Measurements from ENCODE around the gene DHRS1. TPM values are rescaled to one million over a fixed set of nuclear protein-coding genes. Genes with fewer than 3 reads are reported as not detected.

DHRS1 gene
- total RNA-seq, 1 donor from 2014 or later = 26.5 TPM

GRCh38 chr14:24309538-24310264, 10.1 kb upstream of the DHRS1 start, which contains the start of gene LTB4R2:
Gene LTB4R2 (plus strand): TSS chr14:24310140. CDS start chr14:24310665, 525 bp downstream.
- H2AFZ ChIP-seq (ENCODE audit: low read depth, low read length) = peak within 1 kb of the TSS; percentile 44
- H3K27ac ChIP-seq (ENCODE audit: low read depth, low read length) = no peak within 1 kb of the TSS
- Mint-ChIP-seq H3K4me1 (ENCODE audit: low read depth, unreplicated experiment) (peaks cover 8% of the 10 kb centered on the region), H3K4me3 (ENCODE audit: unreplicated experiment) (no peak within 1 kb of the TSS), H3K27ac (ENCODE audit: unreplicated experiment) (peak within 1 kb of the TSS; percentile 66), H3K27me3 (ENCODE audit: low read depth, unreplicated experiment) (peaks cover 6% of the 10 kb centered on the region), H3K36me3 (ENCODE audit: low read depth, unreplicated experiment) (peaks cover 29% of the 10 kb centered on the region), H3K9me3 (ENCODE audit: unreplicated experiment) (peaks cover 2% of the 10 kb centered on the region)
- H4K20me1 ChIP-seq (ENCODE audit: insufficient read depth, low read length) = peaks cover 48% of the 10 kb centered on the region
- FAIRE-seq = no peak
- H3K27me3 ChIP-seq (ENCODE audit: insufficient read depth, low read length) = peaks cover 2% of the 10 kb centered on the region
- no peaks in the 10 kb centered on the region for H3K9me3 ChIP-seq (ENCODE audit: insufficient read depth, low read depth, low read length)
- no peak within 1 kb of the TSS for H3K4me3 ChIP-seq (ENCODE audit: insufficient read depth, low read depth, low read length)
- H3K9ac ChIP-seq (ENCODE audit: low read length) = no peak within 1 kb of the TSS
- peaks cover 18% of the 10 kb centered on the region for H3K36me3 ChIP-seq (ENCODE audit: insufficient read depth, low read length)
- H3K4me1 ChIP-seq (ENCODE audit: insufficient read depth, low read length) = peaks cover 16% of the 10 kb centered on the region
- H3K4me2 ChIP-seq (ENCODE audit: low read length) = peak within 1 kb of the TSS; percentile 78
- no peak for TF ChIP-seq EZH2 (IDR thresholded peaks at IDR 0.05; ENCODE audit: insufficient read depth, low read length)
- DNase-seq (ENCODE audit: low read depth) = no peak
- no peaks in the 10 kb centered on the region for H3K79me2 ChIP-seq (ENCODE audit: insufficient read depth, low read length)

GRCh38 chr14:24308342-24309124, 9.0 kb upstream of the DHRS1 start:
- FAIRE-seq = no peak
- H3K27ac ChIP-seq (ENCODE audit: low read depth, low read length) = no peak overlapping the region
- H3K4me1 ChIP-seq (ENCODE audit: insufficient read depth, low read length) = peaks cover 16% of the 10 kb centered on the region
- Mint-ChIP-seq H3K4me3 (ENCODE audit: unreplicated experiment) (no peak overlapping the region), H3K27ac (ENCODE audit: unreplicated experiment) (no peak overlapping the region), H3K27me3 (ENCODE audit: low read depth, unreplicated experiment) (no peaks in the 10 kb centered on the region), H3K4me1 (ENCODE audit: low read depth, unreplicated experiment) (peaks cover 8% of the 10 kb centered on the region), H3K9me3 (ENCODE audit: unreplicated experiment) (no peaks in the 10 kb centered on the region), H3K36me3 (ENCODE audit: low read depth, unreplicated experiment) (peaks cover 38% of the 10 kb centered on the region)
- no peak overlapping the region for H3K4me3 ChIP-seq (ENCODE audit: insufficient read depth, low read depth, low read length)
- no peaks in the 10 kb centered on the region for H3K27me3 ChIP-seq (ENCODE audit: insufficient read depth, low read length)
- no peaks in the 10 kb centered on the region for H3K9me3 ChIP-seq (ENCODE audit: insufficient read depth, low read depth, low read length)
- no peaks in the 10 kb centered on the region for H3K79me2 ChIP-seq (ENCODE audit: insufficient read depth, low read length)
- no peak overlapping the region for H3K4me2 ChIP-seq (ENCODE audit: low read length)
- peaks cover 30% of the 10 kb centered on the region for H3K36me3 ChIP-seq (ENCODE audit: insufficient read depth, low read length)
- TF ChIP-seq EZH2 (IDR thresholded peaks at IDR 0.05; ENCODE audit: insufficient read depth, low read length) (no peak), CTCF (IDR thresholded peaks at IDR 0.05; ENCODE audit: insufficient read depth, low read depth, low read length) (no peak)
- no peak overlapping the region for H3K9ac ChIP-seq (ENCODE audit: low read length)
- H2AFZ ChIP-seq (ENCODE audit: low read depth, low read length) = no peak overlapping the region
- no peak for DNase-seq (ENCODE audit: low read depth)
- peaks cover 48% of the 10 kb centered on the region for H4K20me1 ChIP-seq (ENCODE audit: insufficient read depth, low read length)

GRCh38 chr14:24307575-24308341, 8.2 kb upstream of the DHRS1 start, which contains the start of gene CIDEB:
Gene CIDEB (minus strand): TSS chr14:24307977. CDS start chr14:24307858, 119 bp downstream.
- Histone ChIP-seq H3K9me3 (ENCODE audit: insufficient read depth, low read depth, low read length) (no peaks in the 10 kb centered on the region), H3K27ac (ENCODE audit: low read depth, low read length) (no peak within 1 kb of the TSS), H3K27me3 (ENCODE audit: insufficient read depth, low read length) (no peaks in the 10 kb centered on the region), H3K4me1 (ENCODE audit: insufficient read depth, low read length) (peaks cover 16% of the 10 kb centered on the region), H4K20me1 (ENCODE audit: insufficient read depth, low read length) (peaks cover 46% of the 10 kb centered on the region), H3K4me2 (ENCODE audit: low read length) (no peak within 1 kb of the TSS), H2AFZ (ENCODE audit: low read depth, low read length) (no peak within 1 kb of the TSS), H3K79me2 (ENCODE audit: insufficient read depth, low read length) (no peaks in the 10 kb centered on the region), H3K4me3 (ENCODE audit: insufficient read depth, low read depth, low read length) (no peak within 1 kb of the TSS), H3K9ac (ENCODE audit: low read length) (no peak within 1 kb of the TSS), H3K36me3 (ENCODE audit: insufficient read depth, low read length) (peaks cover 34% of the 10 kb centered on the region)
- H3K9me3 Mint-ChIP-seq (ENCODE audit: unreplicated experiment) = no peaks in the 10 kb centered on the region
- peak within 1 kb of the TSS; percentile 27 for H3K4me3 Mint-ChIP-seq (ENCODE audit: unreplicated experiment)
- peaks cover 43% of the 10 kb centered on the region for H3K36me3 Mint-ChIP-seq (ENCODE audit: low read depth, unreplicated experiment)
- H3K4me1 Mint-ChIP-seq (ENCODE audit: low read depth, unreplicated experiment) = peaks cover 8% of the 10 kb centered on the region
- H3K27me3 Mint-ChIP-seq (ENCODE audit: low read depth, unreplicated experiment) = no peaks in the 10 kb centered on the region
- no peak for TF ChIP-seq EZH2 (IDR thresholded peaks at IDR 0.05; ENCODE audit: insufficient read depth, low read length)
- peak; percentile 97 for TF ChIP-seq CTCF (IDR thresholded peaks at IDR 0.05; ENCODE audit: insufficient read depth, low read depth, low read length)
- FAIRE-seq (peak; percentile 47), DNase-seq (ENCODE audit: low read depth) (no peak)
- H3K27ac Mint-ChIP-seq (ENCODE audit: unreplicated experiment) = no peak within 1 kb of the TSS

All from astrocyte (in vitro differentiated cells and primary cell).